GM18517 (cell line): ENCODE measurements around the gene SYF2.
A peak's percentile ranks its signal among the peaks of the same experiment; 100 is the strongest.
"Not testable (repeated sequence)": the region's sequence is repeated elsewhere in the genome, so short reads cannot be mapped to it uniquely, and the experiment has no call there.

Experiments
- ATAC-seq: cut with Tn5 transposase; IDR thresholded peaks from one replicate; pipeline ENCODE4 v1.9.1; 2021; ENCODE audit warnings: mild to moderate bottlenecking, moderate library complexity; ENCODE audit not compliant: unreplicated experiment

SYF2 gene

DNA sequence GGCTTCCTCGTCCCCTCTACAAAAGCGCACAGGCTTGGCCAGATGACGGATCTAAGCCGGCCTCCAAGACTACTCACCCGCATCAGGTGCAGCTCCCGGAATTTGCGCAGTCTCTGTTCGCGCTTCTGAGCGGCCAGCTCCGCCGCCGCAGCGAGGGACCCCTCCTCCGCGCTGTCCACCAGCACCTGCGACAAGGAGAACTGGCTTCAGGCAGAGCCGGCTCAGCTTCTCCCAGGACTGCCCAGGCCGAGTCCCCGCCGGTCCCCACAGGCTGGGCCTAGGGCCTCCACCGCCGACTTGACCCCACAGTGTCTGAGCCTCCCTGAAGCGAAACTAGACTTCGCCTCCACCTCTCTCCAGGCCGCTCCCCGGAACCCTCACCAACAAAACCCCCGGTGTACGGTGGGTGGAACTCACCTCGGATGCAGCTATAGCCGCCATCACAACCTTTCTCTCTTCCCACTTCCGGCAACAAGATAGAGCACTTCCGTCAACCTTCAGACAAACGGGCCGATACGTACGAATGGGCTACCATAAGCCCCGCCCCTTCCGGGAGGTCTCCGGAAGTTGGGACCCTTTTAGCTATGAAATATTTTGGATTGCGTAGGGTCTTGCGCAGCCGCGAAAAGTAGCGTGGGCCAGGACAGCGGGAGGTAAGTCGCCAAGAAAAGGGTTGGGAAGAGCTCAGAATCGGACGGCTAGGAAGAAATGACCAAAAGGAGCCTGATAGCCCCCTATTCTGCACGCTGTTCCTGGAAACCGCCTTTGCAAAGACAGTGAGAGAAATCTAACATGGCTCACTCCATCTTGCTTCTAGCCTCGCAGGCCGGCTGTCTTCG lies at the start of gene SYF2:
TSS of gene SYF2 (minus strand) at position 476 of the 839 bp plus-strand sequence. CDS start at position 441, 35 bp downstream.
- ATAC-seq, result peak; percentile 67

DNA sequence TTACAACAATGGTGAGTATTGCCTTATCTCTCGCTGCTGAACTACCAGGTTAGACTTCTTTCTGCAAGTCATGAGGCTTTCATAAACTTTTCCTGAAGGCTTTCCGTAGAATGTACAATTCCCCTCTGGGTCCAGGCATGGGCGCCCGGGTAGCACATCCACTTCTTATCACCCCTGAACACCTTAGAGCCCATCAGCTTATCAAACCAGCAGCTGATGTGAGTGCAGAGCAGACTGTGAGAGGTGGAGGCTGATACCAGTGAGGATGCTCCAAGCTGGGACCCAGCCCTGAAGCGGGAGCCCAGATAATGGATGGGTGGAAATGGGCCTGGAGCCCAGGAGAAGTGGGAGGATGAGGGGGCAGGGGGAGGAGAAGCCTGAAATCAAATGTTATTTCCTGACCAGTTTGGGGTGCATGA lies 47.4 kb upstream of the SYF2 start:
- not testable (repeated sequence) for ATAC-seq

DNA sequence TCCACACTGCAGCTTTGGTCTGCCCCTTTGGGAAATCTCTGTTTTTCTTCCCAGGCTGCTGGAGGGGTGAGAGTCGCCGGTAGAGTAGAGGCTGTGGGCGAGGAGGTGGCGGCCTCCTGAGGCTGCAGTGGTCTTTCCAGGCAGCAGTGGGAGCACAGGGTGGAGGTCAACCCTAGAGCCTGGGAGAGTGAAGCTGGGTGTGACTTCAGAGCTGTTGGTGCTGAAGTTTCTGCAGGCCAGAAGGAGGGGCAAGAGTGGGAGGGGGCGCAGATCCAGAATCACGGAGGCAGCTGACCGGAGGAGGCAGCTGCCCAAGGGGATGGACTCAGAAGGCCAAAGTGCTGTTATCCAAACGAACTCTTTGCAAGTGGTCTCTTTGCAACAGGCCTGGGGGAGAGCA lies 46.5 kb upstream of the SYF2 start:
- ATAC-seq, result not testable (repeated sequence)

DNA sequence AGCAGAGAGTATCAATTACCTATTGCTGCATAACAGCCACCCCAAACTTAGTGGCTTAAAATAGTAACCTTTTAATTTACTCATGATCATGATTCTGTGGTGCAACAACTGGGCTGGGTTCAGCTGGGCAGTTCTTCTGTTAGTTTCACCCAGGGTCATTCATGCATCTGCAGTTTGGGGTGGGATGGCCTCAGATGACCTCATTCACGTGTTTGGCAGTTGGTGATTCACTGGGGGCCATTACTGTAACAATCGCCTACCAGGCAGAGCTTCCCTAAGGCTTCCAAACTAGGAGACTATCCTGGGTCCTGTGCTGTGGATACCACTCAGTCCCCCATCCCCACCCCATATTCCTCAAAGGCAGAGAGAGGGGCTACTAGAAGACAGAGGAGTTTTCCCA lies 46.1 kb upstream of the SYF2 start:
- ATAC-seq, result not testable (repeated sequence)

DNA sequence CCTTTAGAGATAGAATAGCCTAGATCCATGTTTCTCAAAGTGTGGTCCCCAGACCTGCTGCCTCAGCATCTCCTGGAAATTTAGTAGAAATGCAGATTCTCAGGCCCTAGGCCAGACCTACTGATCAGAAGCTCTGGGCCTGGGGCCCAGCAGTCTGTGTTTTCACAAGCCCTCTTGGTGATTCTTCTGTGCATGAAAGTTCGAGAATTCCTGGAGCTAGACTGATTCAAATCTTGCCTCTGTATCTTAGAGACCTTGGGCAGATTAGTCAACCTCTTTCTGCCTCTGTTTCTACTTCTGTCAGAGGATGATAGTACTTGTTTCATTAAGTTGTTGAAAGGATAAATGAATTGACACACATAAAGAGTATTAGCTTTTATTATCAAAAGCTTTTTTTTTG lies 45.0 kb upstream of the SYF2 start:
- ATAC-seq, result not testable (repeated sequence)

DNA sequence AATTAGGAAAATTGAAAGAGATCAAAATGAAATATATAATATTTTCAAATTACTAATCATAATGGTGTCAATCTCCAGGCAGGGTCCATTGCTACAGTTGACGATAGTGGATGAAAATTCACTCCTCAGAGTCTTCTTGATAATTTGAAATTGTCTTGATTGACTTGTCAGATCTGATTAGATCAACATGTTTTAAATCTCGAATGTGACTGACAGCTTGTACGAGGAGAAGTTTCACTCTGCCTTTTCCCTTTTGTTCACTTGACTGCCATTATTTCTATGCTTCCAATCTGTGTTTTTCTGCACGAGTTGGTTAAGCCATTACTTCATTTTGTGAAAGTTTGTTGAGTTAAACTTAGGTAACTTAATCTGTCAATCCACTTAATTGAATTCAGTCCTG lies 43.3 kb upstream of the SYF2 start:
- ATAC-seq, result not testable (repeated sequence)

DNA sequence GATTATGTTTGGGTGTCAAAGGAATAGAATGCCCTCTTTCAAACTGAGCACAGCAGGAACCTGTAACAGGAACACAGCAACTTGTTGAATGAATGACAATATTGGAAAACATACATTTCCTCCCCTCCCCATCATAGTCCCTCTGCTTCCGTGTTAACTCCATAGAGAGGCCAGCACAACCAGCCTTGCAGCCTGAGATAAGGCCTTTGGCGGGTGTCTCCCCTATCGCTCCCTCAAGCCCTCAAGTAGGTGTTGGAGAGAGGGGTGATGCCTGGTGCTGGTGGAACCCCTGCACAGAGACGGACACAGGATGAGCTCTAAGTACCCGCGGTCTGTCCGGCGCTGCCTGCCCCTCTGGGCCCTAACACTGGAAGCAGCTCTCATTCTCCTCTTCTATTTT lies 39.9 kb upstream of the SYF2 start, which contains the start of gene RHD:
TSS of gene RHD (plus strand) at position 272 of the 400 bp plus-strand sequence. CDS start at position 311, 39 bp downstream.
- ATAC-seq, result not testable (repeated sequence)

DNA sequence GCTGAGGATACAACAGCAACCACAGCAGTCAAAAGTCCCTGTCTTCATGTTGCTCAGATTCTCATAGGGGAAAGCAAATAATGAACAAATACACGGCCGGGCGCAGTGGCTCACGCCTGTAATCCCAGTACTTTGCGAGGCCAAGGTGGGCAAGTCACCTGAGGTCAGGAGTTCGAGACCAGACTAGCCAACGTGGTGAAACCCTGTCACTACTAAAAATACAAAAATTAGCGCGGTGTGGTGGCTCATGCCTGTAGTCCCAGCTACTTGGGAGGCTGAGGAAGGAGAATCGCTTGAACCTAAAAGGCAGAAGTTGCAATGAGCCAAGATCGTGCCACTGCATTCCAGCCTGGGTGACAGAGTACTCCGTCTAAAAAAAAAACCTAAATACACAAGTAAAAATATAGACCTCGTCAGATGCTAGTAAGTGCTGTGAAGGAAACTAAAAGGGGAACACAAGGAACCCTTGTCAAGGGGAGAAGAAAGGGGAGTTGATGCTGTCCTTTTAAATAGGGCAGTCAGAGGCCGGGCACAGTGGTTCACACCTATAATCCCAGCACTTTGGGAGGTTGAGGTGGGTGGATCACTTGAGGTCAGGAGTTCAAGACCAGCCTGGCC lies 36.0 kb upstream of the SYF2 start:
- not testable (repeated sequence) for ATAC-seq

DNA sequence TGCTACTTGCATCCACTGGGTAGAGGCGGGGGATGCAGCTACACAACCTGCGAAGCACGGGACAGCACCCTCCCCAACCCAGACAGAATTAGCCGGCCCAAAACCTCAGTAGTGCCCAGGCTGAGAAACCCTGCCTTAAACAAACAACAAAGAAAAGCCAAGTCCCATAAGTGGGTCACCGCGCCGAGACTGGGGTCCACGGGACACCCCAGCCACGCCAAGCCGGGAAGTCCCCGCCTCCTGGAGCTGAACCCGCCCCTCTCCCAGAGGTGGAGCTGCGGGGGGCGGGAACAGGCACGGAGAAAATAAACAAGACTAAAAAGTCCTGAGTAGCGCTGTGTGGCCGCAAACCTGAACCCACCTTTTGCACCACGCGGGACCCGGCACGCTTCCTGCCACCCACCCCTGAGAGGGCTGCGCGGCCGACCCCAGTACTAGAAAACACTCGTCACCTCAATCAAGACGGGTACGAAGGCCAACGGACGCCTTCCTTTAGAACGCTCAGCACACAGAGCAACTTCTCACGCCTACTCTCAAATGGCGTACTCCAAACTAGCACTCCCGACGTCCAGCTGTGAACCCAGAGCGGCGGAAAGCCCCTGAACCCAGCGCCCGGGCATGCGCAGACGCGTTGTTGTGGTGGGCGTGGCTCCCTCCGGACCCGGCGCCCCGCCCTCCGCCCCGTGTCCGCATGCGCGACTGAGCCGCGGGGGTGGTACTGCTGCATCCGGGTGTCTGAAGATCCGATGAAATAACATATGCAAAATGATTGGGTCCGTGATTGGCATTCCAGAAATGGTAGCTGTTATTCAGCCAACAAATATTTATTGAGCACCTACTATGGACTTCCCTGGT lies 35.2 kb upstream of the SYF2 start:
- peak; percentile 71 for ATAC-seq

DNA sequence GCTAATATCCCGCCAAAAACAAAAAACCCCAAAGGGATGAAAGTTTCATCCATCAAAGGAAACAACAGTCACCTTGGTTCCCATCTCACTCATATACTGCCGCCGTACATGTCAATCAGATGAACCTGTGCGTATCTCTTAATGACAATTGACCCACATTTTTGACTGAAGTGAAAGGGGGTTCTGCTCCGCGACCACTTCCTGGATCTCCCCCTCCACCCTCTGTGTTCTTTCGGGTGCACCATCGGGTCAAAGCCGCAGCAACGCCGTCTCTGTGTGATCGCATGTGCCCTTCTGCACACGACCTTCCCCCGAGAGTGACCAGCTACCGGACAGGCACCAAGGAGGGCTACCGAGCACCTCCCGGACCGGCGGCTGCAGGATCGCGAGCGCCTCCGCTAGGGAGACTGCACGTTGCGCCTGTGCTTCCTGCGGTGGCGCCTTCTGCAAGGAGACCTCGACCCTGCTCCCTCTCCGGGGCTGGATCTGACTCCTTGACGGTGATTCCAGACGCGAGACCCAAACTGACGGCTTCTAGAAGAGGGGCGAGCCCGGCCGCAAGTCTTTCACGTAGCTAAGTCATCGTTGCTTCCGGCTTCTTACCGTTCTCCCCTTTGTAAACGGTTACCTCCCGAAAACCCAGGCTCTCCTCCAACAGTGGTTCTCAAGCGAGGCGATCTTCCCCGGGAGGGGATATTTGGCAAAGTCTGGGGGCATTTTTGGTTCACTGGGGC lies 34.4 kb upstream of the SYF2 start:
- ATAC-seq, result peak; percentile 15

DNA sequence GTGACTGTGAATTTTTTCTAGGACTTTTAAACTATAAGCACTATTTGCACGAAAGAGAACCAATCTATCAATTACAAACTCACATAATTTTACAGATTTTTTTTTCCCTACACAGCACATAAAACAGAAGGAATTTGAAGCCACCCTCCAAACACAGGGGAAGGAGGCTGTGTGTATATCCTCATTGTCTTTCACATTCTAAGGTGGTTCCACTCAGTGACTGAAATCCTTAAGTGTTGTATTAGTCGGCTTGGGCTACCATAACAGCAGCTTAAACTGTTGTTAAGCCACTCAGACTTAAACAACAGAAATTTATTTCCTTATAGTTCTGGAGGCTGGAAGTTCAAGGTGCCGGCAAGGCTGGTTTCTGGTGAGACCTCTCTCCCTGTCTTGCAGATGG lies 28.0 kb upstream of the SYF2 start:
- ATAC-seq, result not testable (repeated sequence)

DNA sequence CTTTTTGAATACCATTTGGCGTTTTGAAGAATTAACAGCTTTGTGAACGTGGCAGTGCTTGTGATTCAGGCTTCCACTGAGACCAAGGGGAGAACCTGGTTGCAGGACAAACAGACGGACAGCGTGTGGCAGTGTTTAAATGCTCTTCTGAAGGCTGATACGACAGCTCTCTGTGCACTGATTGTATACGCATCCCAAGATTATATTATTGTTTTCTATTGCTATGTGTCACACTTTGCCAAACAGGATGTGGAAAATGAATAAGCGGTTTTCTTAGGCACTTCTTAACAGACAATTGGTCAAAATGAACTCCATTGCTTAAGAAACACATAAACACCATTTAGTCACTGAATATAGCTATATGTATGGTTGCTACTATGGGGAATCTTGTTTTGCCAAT lies 27.5 kb upstream of the SYF2 start:
- not testable (repeated sequence) for ATAC-seq

DNA sequence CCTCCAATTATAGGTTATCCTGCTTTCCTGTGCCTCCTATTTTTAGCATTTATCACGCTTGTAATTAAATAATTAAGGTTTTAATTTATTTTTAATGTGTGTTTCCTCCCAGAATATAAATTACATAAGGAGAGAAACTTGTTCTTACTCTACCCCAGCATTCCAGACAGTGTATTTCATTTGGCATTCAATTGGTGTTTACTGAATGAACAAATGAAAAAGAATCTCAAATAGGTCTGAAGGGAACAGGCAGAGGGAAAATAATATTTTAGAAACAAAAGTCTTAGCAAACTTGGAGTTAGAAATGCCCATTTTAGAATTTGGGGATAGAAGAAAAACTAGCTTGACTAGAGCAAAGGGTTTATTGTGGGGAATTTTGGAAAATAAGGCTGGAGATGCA lies 24.9 kb upstream of the SYF2 start:
- no peak for ATAC-seq

DNA sequence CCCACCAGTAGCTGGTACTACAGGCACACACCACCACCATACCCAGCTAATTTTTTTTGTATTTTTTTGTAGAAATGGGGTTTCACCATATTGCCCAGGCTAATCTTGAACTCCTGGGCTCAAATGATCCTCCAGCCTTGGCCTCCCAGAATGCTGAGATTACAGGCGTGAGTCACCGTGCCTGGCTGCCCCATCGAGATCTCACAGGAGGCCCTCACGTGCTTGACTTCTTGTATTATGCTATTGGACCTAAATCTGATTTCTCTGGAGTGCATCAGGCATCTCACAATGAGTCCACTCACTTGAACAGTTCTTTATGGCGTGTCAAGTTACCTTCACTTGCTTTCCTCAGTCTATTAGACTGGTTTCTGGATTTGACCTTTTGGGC lies 24.3 kb upstream of the SYF2 start:
- no peak for ATAC-seq

DNA sequence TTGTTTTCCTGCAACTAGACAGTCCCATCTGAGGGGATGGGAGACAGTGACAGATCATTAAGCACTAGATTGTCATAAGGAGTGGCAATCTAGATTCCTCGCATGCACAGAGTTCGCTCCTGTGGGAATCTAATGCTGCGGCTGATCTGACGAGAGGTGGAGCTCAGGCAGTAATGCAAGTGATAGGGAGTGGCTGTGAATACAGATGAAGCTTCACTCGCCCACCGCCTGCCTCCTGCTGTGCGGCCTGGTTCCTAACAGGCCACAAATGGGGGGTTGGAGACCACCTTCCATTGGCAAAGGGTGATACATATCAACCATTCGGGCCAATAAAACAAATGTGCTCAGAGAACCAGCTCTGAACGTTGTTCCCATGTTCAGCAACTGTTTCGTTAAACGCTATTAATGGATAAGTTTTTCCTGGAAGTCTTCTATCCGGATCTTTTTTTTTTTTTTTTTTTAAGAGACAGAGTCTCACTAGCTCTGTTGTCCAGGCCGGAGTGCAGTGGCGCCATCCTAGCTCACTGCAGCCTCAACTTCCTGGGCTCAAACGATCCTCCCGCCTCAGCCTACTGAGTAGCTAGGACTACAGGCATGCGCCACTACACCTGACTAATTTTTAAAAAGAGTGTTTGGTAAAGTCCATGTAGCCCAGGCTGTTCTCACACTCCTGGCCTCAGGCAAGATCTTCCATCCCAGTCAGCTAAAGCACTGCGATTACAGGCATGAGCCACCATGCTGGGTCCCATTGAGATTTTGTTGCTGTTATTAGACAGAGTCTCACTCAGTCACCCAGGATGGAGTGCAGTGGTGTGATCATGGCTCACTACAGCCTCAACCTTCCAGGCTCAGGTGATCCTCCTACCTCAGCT lies 23.6 kb upstream of the SYF2 start:
- ATAC-seq, result no peak

DNA sequence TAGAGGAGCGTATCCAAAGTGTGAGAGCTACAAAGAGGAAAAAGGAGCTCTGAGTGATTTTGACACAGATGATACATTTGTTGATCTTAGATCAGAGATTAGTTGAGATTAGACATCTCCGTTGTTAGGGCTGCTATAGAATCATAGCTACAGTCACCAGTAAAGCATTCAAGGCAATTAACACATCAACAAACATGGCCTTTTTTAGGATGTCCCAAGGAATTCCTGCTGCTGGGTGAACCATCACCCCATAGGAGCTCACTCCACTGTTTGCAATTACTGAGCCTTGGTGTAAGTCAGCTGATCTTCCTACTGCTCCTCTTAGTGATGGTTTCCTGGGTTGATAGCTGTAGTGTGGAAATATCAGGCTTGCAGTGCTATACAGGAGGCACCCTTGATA lies 21.6 kb upstream of the SYF2 start:
- no peak for ATAC-seq

DNA sequence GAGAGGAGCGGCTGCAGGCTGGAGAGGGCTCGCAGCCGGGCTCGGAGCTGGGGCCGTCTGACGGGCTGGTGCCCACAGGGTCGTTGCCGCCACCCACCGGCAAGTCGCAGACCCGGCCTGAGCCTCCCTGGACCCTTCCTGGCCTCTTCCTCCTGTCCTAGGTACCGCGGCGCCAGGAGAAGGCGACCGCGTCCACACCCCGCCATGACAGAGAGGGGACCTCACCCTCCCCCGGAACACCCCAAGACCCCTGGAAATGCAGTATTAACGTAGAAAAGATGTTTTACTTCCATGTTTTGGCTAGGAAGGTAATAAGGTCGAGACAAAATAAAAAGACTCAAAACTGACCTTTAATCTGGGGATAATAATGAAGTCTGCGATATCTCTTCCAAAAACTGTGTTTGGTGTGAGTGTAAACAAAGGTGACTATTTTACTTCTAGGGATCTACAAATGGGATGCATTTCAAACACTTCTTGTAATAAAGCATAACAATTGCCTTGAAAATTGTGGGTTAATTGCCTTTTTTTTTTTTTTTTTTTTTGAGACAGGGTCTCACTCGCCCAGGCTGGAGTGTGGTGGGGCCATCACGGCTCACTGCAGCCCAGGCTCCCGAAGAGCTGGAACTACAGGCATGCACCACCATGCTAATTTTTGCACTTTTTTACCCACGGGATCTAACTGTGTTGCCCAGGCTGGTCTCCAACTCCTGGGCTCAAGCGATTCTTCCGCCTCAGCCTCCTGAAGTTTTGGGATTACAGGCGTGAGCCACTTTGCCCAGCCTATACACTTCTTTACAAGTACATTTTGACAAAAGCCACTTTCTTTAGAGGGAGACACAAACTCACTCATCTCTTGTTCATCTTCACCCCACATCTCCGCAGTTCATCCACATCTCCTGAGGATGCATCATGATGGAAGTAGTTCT lies 15.8 kb upstream of the SYF2 start:
- no peak for ATAC-seq

DNA sequence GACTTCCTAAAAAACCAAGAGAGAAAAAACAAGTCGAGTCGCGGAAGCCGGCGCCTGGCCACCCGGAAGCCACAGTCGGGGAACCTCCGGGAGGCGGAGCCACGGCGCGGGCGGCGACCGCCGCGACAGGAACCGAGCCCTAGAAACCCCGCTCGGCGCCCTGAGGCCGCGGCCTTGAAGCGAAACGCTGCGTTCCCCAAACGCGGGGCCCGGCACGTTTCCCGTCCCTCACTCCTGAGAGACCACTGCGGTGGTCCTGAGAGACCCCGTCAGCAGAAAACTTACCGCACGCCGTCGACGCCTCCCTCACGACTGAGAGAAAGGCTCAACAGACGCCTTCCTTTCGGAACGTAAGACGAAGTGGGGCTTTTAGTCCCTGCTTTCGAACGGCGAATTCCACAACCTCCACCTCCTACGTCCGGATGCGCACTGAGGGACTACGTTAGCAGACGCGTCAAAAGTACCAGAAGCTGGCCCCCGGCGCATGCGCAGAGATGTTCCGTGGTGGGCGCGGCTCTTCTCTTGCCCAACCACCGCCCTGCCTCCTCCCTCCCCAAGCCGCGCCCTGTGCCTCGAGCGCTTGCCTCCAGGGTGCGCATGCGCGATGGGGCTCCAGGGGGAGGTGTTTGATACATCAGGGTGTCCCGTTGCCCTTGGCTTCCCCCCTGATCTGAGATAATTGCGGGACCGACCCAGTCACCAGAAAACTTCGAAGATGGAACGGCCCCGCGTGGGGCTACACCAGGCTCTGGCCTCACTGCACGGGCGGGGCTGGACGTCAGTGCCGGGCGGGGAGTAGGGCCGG lies 14.9 kb upstream of the SYF2 start, which contains the start of gene RSRP1:
TSS of gene RSRP1 (minus strand) at position 431 of the 805 bp plus-strand sequence. CDS start 491 bp downstream, outside the sequence.
- ATAC-seq, result peak; percentile 70
